Transverse colon (tissue), 3 donors: Measurements from ENCODE around the gene AHSP.

Source experiments
- CTCF ChIP-seq, 5 experiments: fragments of 200-600 bp in 3 of 5; fragments of 450-650 bp in 2 of 5; sonication (generic) in 3 of 5; IDR thresholded peaks; 1 replicate in 2 of 5; 2 replicates in 3 of 5; pipeline ENCODE4 v1.5.1; 2016 to 2017; ENCODE audit warnings: antibody characterized with exemption in 5 of 5, inconsistent platforms in 3 of 5, mild to moderate bottlenecking in 2 of 5, moderate library complexity in 1 of 5
- POLR2A ChIP-seq: fragments of 450-650 bp; IDR thresholded peaks from one replicate; pipeline ENCODE4 v1.6.1; 2016; ENCODE audit warnings: antibody characterized with exemption, mild to moderate bottlenecking, moderate library complexity

GRCh38 chr16:31529108-31529936 is 1.6 kb downstream of the AHSP start:
- TF ChIP-seq CTCF (IDR thresholded peaks at IDR 0.05) (no peak), POLR2A (no peak)
